ENCODE results near the gene RBFOX1.

DNA sequence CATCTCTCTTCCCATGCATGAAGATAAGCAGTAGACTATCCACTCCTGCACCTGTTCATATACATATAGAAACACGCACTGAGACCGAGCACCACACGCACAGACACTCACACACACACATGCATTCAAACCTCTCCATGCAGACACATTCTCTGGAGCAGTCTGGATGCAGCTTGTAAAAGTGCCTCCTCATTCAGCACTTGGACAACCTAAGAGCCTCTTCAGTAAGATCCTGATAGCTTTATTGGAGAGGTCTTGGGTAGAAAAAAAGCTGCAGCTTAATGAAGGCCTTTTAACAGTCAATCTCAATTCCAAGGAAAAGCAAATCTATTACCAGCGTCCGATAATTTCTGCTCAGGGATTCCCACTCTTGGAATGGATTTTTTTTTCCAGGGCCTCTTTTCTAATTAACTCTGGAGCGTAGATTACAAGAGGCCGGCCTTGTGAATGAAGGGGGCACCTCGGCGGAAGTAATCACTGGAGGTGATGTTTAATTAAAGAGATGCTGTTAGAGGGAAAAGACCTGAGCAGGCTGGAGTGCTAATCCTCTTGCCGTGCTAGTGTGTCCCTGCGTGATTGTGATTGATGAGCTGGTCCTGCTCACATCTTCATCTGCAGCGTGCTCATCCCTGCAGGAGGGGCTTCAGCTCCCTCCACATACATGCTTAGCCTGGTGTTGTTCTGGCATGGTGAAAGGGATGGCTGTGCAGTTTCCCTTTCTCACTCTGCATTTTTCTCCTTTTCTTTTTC lies 155.1 kb downstream of the RBFOX1 start:
- TF ChIP-seq, protein P1, sequence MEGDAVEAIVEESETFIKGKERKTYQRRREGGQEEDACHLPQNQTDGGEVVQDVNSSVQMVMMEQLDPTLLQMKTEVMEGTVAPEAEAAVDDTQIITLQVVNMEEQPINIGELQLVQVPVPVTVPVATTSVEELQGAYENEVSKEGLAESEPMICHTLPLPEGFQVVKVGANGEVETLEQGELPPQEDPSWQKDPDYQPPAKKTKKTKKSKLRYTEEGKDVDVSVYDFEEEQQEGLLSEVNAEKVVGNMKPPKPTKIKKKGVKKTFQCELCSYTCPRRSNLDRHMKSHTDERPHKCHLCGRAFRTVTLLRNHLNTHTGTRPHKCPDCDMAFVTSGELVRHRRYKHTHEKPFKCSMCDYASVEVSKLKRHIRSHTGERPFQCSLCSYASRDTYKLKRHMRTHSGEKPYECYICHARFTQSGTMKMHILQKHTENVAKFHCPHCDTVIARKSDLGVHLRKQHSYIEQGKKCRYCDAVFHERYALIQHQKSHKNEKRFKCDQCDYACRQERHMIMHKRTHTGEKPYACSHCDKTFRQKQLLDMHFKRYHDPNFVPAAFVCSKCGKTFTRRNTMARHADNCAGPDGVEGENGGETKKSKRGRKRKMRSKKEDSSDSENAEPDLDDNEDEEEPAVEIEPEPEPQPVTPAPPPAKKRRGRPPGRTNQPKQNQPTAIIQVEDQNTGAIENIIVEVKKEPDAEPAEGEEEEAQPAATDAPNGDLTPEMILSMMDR (IDR thresholded peaks at IDR 0.05), result no peak
- TF ChIP-seq POLR2A (IDR thresholded peaks at IDR 0.05) (no peak), EP300 (IDR thresholded peaks at IDR 0.05) (no peak)

All from ovary (tissue), 3 donors.